GM23338 (cell line): ENCODE results near the gene NMD3. TPM values are rescaled to one million over a fixed set of nuclear protein-coding genes. Genes with fewer than 3 reads are reported as not detected.

ENCODE experiments used
- ATAC-seq: fragments of 200-7000 bp; cut with Tn5 transposase; 3 replicates; pipeline ENCODE4 v1.9.1; 2020
- DNase-seq: peaks from one replicate; pipeline ENCODE4 v3.0.0-alpha.2; 2015; ENCODE audit warnings: low spot score
- H2AFZ ChIP-seq: fragments of 200-600 bp; sonication (generic); 2 replicates; pipeline ENCODE4 v1.8.0; 2016; ENCODE audit warnings: antibody characterized with exemption, mild to moderate bottlenecking, moderate library complexity
- H3F3A ChIP-seq: fragments of 200-600 bp; sonication (generic); replicated peaks from 2 replicates; pipeline ENCODE4 v1.8.0; 2017; ENCODE audit warnings: antibody characterized with exemption, mixed run types, low read depth
- H3K27ac ChIP-seq: fragments of 200-600 bp; sonication (generic); 2 replicates; pipeline ENCODE4 v1.6.1; 2016; ENCODE audit warnings: low read depth
- H3K27me3 ChIP-seq: fragments of 200-600 bp; sonication (generic); 2 replicates; pipeline ENCODE4 v1.8.0; 2016; ENCODE audit warnings: mild to moderate bottlenecking, mixed run types, moderate library complexity; ENCODE audit not compliant: insufficient read depth
- H3K36me3 ChIP-seq: fragments of 200-600 bp; sonication (generic); 2 replicates; pipeline ENCODE4 v1.8.0; 2016; ENCODE audit warnings: mild to moderate bottlenecking; ENCODE audit not compliant: insufficient read depth
- H3K4me1 ChIP-seq: fragments of 200-600 bp; sonication (generic); 2 replicates; pipeline ENCODE4 v1.8.0; 2016; ENCODE audit warnings: mild to moderate bottlenecking, moderate library complexity; ENCODE audit not compliant: insufficient read depth
- H3K4me2 ChIP-seq: fragments of 200-600 bp; sonication (generic); 2 replicates; pipeline ENCODE4 v1.7.1; 2017; ENCODE audit warnings: mixed run types
- H3K4me3 ChIP-seq: fragments of 200-600 bp; sonication (generic); 2 replicates; pipeline ENCODE4 v1.6.1; 2016; ENCODE audit warnings: mixed run types
- H3K79me2 ChIP-seq: fragments of 200-600 bp; sonication (generic); replicated peaks from 2 replicates; pipeline ENCODE4 v1.8.0; 2017; ENCODE audit warnings: mild to moderate bottlenecking; ENCODE audit not compliant: insufficient read depth
- H3K9me2 ChIP-seq: fragments of 200-600 bp; sonication (generic); 2 replicates; pipeline ENCODE4 v1.8.0; 2017; ENCODE audit not compliant: insufficient read depth
- H4K20me1 ChIP-seq: fragments of 200-600 bp; sonication (generic); replicated peaks from 2 replicates; pipeline ENCODE4 v1.8.0; 2017; ENCODE audit warnings: mild to moderate bottlenecking; ENCODE audit not compliant: insufficient read depth
- H3K27ac Mint-ChIP-seq: 2 replicates; pipeline ENCODE4 v1.8.0; 2020; ENCODE audit warnings: inconsistent platforms, mild to moderate bottlenecking, moderate library complexity, mixed read lengths
- H3K27me3 Mint-ChIP-seq: 3 replicates; pipeline ENCODE4 v1.8.0; 2022; ENCODE audit warnings: low read depth, mild to moderate bottlenecking, moderate library complexity, mixed read lengths, inconsistent platforms; ENCODE audit not compliant: insufficient read depth, poor library complexity
- H3K36me3 Mint-ChIP-seq: 3 replicates; pipeline ENCODE4 v1.8.0; 2021; ENCODE audit warnings: low read depth, mild to moderate bottlenecking, inconsistent platforms, moderate library complexity, mixed read lengths
- H3K4me1 Mint-ChIP-seq: 3 replicates; pipeline ENCODE4 v1.8.0; 2020; ENCODE audit warnings: mild to moderate bottlenecking, inconsistent platforms, mixed read lengths
- H3K4me3 Mint-ChIP-seq: 3 replicates; pipeline ENCODE4 v1.8.0; 2021; ENCODE audit warnings: moderate library complexity, mild to moderate bottlenecking, inconsistent platforms, mixed read lengths
- H3K9me3 Mint-ChIP-seq: 3 replicates; pipeline ENCODE4 v1.8.0; 2020; ENCODE audit warnings: moderate library complexity, mild to moderate bottlenecking, inconsistent platforms, mixed read lengths
- EZH2 ChIP-seq: fragments of 200-600 bp; sonication (generic); IDR thresholded peaks from one replicate; pipeline ENCODE4 v1.8.0; 2017; ENCODE audit warnings: antibody characterized with exemption, mild to moderate bottlenecking, low read depth; ENCODE audit not compliant: unreplicated experiment
- EZH2phosphoT487 ChIP-seq: fragments of 200-600 bp; sonication (generic); IDR thresholded peaks from one replicate; pipeline ENCODE4 v1.8.1; 2018; ENCODE audit warnings: antibody characterized with exemption; ENCODE audit not compliant: unreplicated experiment
- JUNB ChIP-seq: IDR thresholded peaks from one replicate; pipeline ENCODE4 v1.6.1; 2016; ENCODE audit warnings: antibody characterized with exemption; ENCODE audit not compliant: unreplicated experiment
- NANOG ChIP-seq: IDR thresholded peaks from 2 replicates; pipeline ENCODE4 v1.6.1; 2016; ENCODE audit warnings: antibody characterized with exemption, borderline replicate concordance
- POLR2AphosphoS5 ChIP-seq: IDR thresholded peaks from 2 replicates; pipeline ENCODE4 v1.6.1; 2016; ENCODE audit warnings: antibody characterized with exemption, low read depth
- REST ChIP-seq: IDR thresholded peaks from one replicate; pipeline ENCODE4 v1.6.1; 2018; ENCODE audit warnings: antibody characterized with exemption; ENCODE audit not compliant: unreplicated experiment
- STAT1 ChIP-seq: IDR thresholded peaks from one replicate; pipeline ENCODE4 v1.6.1; 2016; ENCODE audit warnings: antibody characterized with exemption; ENCODE audit not compliant: unreplicated experiment
- ZNF114 ChIP-seq: fragments of 250-450 bp; sonication (Bioruptor Pico); IDR thresholded peaks from 2 replicates; pipeline ENCODE4 v1.5.0; 2020; ENCODE audit warnings: mild to moderate bottlenecking, moderate library complexity
- ZNF331 ChIP-seq: fragments of 250-450 bp; sonication (Bioruptor Pico); IDR thresholded peaks from 2 replicates; pipeline ENCODE4 v1.5.0; 2020; ENCODE audit warnings: low read depth, mild to moderate bottlenecking, moderate library complexity
- polyA plus RNA-seq: library from polyadenylated mRNA; unstranded; fragments of >200 nt; fragmentation: Nextera tagmentation; extraction: Ambion mirVana; gene quantifications from 2 replicates; pipeline ENCODE4 v1.2.1, GENCODE V29; 2016
- total RNA-seq: library from RNA; depleted of rRNA; stranded (reverse); fragments of >200 nt; shearing (Covaris generic); gene quantifications from 2 replicates; pipeline ENCODE4 v1.2.3, GENCODE V29; 2014
- TF ChIP-seq, protein P1 (sequence below), 2 experiments: fragments of 200-600 bp in 1 of 2; sonication (generic) in 1 of 2; conservative IDR thresholded peaks; 2 replicates each; pipeline versions ENCODE4 v1.5.1 to v1.6.1; 2016 to 2017; ENCODE audit warnings: antibody characterized with exemption in 2 of 2, low read depth in 2 of 2, mild to moderate bottlenecking in 2 of 2, moderate library complexity in 1 of 2
- TF ChIP-seq, protein P2 (sequence below): fragments of 250-450 bp; sonication (Bioruptor Pico); IDR thresholded peaks from 2 replicates; pipeline ENCODE4 v1.5.0; 2020; ENCODE audit warnings: mild to moderate bottlenecking, moderate library complexity

The NMD3 gene
- total and polyA plus RNA-seq, 2 experiments from 2014 or later = 27.3 to 67.4 TPM

GRCh38 chr3:161230621-161231171 is 9.6 kb downstream of the NMD3 start (continued):
- TF ChIP-seq REST (no peak), ZNF331 (CRISPR knock-in tag) (no peak), EZH2 (no peak), ZNF114 (CRISPR knock-in tag) (no peak), POLR2AphosphoS5 (no peak)

DNA sequence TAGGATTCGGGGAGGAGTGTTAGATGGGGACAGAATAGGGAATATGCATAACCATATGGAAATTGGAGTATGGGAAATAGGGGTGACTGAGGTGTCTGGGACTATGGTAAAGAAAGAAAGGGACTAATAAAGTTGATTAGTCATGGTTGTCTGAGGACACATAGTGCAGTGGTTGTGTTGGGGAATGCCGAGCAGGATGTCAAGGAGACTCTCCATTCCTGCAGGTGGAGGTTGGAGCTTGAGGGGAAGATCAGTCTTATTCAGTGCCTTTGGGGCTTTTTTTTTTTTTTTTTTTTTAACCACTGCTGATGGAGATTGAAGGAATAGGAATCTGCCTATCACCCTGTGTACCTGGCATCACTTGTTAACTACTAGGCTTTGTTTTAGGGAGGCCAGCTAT is 10.8 kb downstream of the NMD3 start:
- H3F3A ChIP-seq = no peaks in the 10 kb centered on the region
- no peaks in the 10 kb centered on the region for H3K9me3 Mint-ChIP-seq
- H3K36me3 Mint-ChIP-seq = peaks cover 26% of the 10 kb centered on the region
- ATAC-seq (no peak), DNase-seq (peak; percentile 6)
- no peak overlapping the region; the same call in 1 of the 2 replicates for H3K27ac ChIP-seq
- H3K36me3 ChIP-seq = peaks cover 30% of the 10 kb centered on the region
- H3K27me3 Mint-ChIP-seq = no peaks in the 10 kb centered on the region
- no peaks in the 10 kb centered on the region for H3K27me3 ChIP-seq
- no peak overlapping the region for H3K27ac Mint-ChIP-seq
- H3K4me3 ChIP-seq = no peak overlapping the region
- H4K20me1 ChIP-seq = peaks cover 7% of the 10 kb centered on the region; the same call in 1 of the 2 replicates
- H3K4me2 ChIP-seq = no peak overlapping the region
- no peaks in the 10 kb centered on the region for H3K4me1 Mint-ChIP-seq
- H3K9me2 ChIP-seq = no peaks in the 10 kb centered on the region
- peaks cover 36% of the 10 kb centered on the region for H3K79me2 ChIP-seq
- no peak overlapping the region for H2AFZ ChIP-seq
- H3K4me1 ChIP-seq = no peaks in the 10 kb centered on the region
- no peak overlapping the region for H3K4me3 Mint-ChIP-seq
- TF ChIP-seq NANOG (no peak), EZH2phosphoT487 (no peak), EZH2 (no peak), POLR2AphosphoS5 (no peak), STAT1 (no peak), ZNF331 (CRISPR knock-in tag) (no peak), JUNB (no peak), ZNF114 (CRISPR knock-in tag) (no peak)
- TF ChIP-seq, protein P1, sequence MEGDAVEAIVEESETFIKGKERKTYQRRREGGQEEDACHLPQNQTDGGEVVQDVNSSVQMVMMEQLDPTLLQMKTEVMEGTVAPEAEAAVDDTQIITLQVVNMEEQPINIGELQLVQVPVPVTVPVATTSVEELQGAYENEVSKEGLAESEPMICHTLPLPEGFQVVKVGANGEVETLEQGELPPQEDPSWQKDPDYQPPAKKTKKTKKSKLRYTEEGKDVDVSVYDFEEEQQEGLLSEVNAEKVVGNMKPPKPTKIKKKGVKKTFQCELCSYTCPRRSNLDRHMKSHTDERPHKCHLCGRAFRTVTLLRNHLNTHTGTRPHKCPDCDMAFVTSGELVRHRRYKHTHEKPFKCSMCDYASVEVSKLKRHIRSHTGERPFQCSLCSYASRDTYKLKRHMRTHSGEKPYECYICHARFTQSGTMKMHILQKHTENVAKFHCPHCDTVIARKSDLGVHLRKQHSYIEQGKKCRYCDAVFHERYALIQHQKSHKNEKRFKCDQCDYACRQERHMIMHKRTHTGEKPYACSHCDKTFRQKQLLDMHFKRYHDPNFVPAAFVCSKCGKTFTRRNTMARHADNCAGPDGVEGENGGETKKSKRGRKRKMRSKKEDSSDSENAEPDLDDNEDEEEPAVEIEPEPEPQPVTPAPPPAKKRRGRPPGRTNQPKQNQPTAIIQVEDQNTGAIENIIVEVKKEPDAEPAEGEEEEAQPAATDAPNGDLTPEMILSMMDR (conservative IDR thresholded peaks at IDR 0.05; ENCODE audit: low read depth in 2 of 2) = no peak
- TF ChIP-seq, protein P2, sequence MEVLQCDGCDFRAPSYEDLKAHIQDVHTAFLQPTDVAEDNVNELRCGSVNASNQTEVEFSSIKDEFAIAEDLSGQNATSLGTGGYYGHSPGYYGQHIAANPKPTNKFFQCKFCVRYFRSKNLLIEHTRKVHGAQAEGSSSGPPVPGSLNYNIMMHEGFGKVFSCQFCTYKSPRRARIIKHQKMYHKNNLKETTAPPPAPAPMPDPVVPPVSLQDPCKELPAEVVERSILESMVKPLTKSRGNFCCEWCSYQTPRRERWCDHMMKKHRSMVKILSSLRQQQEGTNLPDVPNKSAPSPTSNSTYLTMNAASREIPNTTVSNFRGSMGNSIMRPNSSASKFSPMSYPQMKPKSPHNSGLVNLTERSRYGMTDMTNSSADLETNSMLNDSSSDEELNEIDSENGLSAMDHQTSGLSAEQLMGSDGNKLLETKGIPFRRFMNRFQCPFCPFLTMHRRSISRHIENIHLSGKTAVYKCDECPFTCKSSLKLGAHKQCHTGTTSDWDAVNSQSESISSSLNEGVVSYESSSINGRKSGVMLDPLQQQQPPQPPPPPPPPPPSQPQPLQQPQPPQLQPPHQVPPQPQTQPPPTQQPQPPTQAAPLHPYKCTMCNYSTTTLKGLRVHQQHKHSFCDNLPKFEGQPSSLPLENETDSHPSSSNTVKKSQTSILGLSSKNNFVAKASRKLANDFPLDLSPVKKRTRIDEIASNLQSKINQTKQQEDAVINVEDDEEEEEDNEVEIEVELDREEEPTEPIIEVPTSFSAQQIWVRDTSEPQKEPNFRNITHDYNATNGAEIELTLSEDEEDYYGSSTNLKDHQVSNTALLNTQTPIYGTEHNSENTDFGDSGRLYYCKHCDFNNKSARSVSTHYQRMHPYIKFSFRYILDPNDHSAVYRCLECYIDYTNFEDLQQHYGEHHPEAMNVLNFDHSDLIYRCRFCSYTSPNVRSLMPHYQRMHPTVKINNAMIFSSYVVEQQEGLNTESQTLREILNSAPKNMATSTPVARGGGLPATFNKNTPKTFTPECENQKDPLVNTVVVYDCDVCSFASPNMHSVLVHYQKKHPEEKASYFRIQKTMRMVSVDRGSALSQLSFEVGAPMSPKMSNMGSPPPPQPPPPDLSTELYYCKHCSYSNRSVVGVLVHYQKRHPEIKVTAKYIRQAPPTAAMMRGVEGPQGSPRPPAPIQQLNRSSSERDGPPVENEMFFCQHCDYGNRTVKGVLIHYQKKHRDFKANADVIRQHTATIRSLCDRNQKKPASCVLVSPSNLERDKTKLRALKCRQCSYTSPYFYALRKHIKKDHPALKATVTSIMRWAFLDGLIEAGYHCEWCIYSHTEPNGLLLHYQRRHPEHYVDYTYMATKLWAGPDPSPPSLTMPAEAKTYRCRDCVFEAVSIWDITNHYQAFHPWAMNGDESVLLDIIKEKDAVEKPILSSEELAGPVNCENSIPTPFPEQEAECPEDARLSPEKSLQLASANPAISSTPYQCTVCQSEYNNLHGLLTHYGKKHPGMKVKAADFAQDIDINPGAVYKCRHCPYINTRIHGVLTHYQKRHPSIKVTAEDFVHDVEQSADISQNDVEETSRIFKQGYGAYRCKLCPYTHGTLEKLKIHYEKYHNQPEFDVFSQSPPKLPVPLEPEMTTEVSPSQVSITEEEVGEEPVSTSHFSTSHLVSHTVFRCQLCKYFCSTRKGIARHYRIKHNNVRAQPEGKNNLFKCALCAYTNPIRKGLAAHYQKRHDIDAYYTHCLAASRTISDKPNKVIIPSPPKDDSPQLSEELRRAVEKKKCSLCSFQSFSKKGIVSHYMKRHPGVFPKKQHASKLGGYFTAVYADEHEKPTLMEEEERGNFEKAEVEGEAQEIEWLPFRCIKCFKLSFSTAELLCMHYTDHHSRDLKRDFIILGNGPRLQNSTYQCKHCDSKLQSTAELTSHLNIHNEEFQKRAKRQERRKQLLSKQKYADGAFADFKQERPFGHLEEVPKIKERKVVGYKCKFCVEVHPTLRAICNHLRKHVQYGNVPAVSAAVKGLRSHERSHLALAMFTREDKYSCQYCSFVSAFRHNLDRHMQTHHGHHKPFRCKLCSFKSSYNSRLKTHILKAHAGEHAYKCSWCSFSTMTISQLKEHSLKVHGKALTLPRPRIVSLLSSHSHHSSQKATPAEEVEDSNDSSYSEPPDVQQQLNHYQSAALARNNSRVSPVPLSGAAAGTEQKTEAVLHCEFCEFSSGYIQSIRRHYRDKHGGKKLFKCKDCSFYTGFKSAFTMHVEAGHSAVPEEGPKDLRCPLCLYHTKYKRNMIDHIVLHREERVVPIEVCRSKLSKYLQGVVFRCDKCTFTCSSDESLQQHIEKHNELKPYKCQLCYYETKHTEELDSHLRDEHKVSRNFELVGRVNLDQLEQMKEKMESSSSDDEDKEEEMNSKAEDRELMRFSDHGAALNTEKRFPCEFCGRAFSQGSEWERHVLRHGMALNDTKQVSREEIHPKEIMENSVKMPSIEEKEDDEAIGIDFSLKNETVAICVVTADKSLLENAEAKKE (CRISPR knock-in tag) = no peak
